ENCODE data around the gene CNGA3. TPM values are rescaled to one million over a fixed set of nuclear protein-coding genes. Genes with fewer than 3 reads are reported as not detected.
"Not testable (repeated sequence)": the region's sequence is repeated elsewhere in the genome, so short reads cannot be mapped to it uniquely, and the experiment has no call there.

CNGA3 gene
- total and polyA plus RNA-seq, 12 donors = 0.11 to 0.16 TPM; not detected in 10

- Histone ChIP-seq H3K27ac (no peak overlapping the region), H3K9me3 (peaks cover 0 to 25% (median 0%) of the 10 kb centered on the region in 11 donors), H3K27me3 (peaks cover 0 to 9% (median 7%) of the 10 kb centered on the region in 7 donors), H3K4me3 (no peak overlapping the region), H3K4me1 (no peaks in the 10 kb centered on the region), H3K36me3 (no peaks in the 10 kb centered on the region)
- no peak for DNase-seq
- no peak for TF ChIP-seq CTCF (IDR thresholded peaks at IDR 0.05)
- no peak for ATAC-seq
- WGBS, 2 donors = 87 to 88% methylated on average over 2 of the region's 2 CpGs
- intact Hi-C loops (cut with DNase I) = no loop called here
Measured at GRCh38 chr2:98315957-98316356, 30.3 kb upstream of the CNGA3 start.

DNA sequence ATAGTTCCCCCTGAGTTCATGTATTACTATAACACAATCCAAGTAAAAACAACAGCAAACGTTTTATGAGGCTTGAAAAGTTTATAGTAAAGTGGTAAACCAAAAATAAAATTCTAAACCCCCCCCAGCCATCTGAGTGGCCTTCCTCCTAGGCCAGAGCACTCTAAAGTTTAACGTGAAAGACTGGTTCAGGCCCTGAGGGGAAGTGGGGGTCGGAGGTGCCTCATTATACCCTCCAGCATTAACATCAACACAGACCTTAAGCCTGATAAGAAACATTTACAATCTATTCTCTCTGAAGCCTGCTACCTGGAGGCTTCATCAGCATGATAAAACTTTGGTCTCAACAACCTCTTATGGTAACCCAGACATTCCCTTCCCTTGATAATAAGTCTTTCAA lies 29.0 kb upstream of the CNGA3 start:
- no peaks in the 10 kb centered on the region for H3K4me1 ChIP-seq
- H3K27ac ChIP-seq = no peak overlapping the region
- peaks cover 0 to 32% (median 0%) of the 10 kb centered on the region in 11 donors for H3K9me3 ChIP-seq
- ATAC-seq = no peak
- DNase-seq = no peak
- intact Hi-C loops (cut with DNase I) = no loop called here
- TF ChIP-seq CTCF (IDR thresholded peaks at IDR 0.05) = no peak
- H3K4me3 ChIP-seq = no peak overlapping the region
- no peaks in the 10 kb centered on the region for H3K36me3 ChIP-seq
- WGBS, 2 donors = 26 to 33% methylated on average over 3 of the region's 3 CpGs
- H3K27me3 ChIP-seq = peaks cover 0 to 1% (median 0%) of the 10 kb centered on the region in 7 donors

DNA sequence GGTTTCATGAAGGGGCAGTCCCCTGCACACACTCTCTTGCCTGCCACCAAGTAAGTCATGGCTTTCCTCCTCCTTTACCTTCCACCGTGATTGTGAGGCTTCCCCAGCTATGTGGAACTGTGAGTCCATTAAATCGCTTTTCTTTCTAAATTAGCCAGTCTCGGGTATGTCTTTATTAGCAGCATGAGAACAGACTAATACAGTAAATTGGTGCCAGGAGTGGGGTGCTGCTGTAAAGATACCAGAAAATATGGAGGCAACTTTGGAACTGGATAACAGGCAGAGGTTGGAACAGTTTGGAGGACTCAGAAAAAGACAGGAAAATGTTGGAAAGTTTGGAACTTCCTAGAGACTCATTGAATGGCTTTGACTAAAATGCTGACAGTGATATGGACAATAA lies 26.1 kb upstream of the CNGA3 start:
- 92 to 93% methylated on average over 3 of the region's 3 CpGs for WGBS, 2 donors
- H3K4me1 ChIP-seq; H3K27me3 ChIP-seq; H3K4me3 ChIP-seq; H3K27ac ChIP-seq; ATAC-seq; H3K36me3 ChIP-seq; DNase-seq; intact Hi-C loops (cut with DNase I): not testable (repeated sequence)
- peaks cover 0 to 51% (median 0%) of the 10 kb centered on the region in 11 donors for H3K9me3 ChIP-seq

DNA sequence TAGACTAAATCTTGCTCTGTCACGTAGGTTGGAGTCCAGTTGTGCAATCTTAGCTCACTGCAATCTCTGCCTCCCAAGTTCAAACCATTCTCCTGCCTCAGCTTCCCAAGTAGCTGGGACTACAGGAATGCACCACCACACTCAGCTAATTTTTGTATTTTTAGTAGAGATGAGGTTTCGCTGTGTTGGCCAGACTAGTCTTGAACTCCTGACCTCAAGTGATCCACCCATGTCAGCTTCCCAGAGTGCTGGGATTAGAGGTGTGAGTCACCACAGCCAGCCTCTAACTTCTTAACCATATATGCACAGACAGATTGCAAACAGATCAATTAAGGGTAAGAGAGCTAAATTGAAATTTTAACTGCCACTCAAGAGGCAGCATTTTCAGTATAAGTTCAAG lies 22.1 kb upstream of the CNGA3 start:
- 69 to 76% methylated on average over 2 of the region's 2 CpGs for WGBS, 2 donors
- intact Hi-C loops (cut with DNase I) = no loop called here

More for the DNA sequence above, 22.1 kb upstream of the CNGA3 start:
- H3K27ac ChIP-seq = no peak overlapping the region
- H3K27me3 ChIP-seq = no peaks in the 10 kb centered on the region
- H3K4me3 ChIP-seq = no peak overlapping the region
- no peak for DNase-seq
- TF ChIP-seq CTCF (IDR thresholded peaks at IDR 0.05) = no peak
- no peaks in the 10 kb centered on the region for H3K4me1 ChIP-seq
- no peak for ATAC-seq
- no peaks in the 10 kb centered on the region for H3K36me3 ChIP-seq
- H3K9me3 ChIP-seq = peaks cover 0 to 51% (median 0%) of the 10 kb centered on the region in 11 donors
